MCF 10A (cell line): Measurements from ENCODE around the gene ZNF792. TPM values are rescaled to one million over a fixed set of nuclear protein-coding genes. Genes with fewer than 3 reads are reported as not detected.

ENCODE experiments used
- BruUV-seq: library from RNA; stranded (reverse); fragments of 400-500 nt; replicated peaks from 2 replicates; lab custom pipeline; 2021; lab: Mats Ljungman, UMichigan
- CTCF ChIA-PET: fragments of 300-600 bp; sonication (Branson Sonifier 250); formaldehyde crosslinking; extraction: SDS; loops from one replicate; lab custom pipeline; 2021; ENCODE audit warnings: antibody characterized with exemption, inconsistent platforms; lab: Yijun Ruan, JAX
- POLR2A ChIA-PET: fragments of 300-600, 350-650 bp; sonication (Branson Sonifier 250); formaldehyde crosslinking; extraction: SDS; loops from one replicate; lab custom pipeline; 2020; ENCODE audit warnings: antibody characterized with exemption, inconsistent platforms; lab: Yijun Ruan, JAX
- DNase-seq: peaks from one replicate; pipeline ENCODE4 v3.0.0-alpha.2; 2018; ENCODE audit not compliant: unreplicated experiment
- H3K27ac Mint-ChIP-seq: one replicate; pipeline ENCODE4 v1.8.0; 2022; ENCODE audit warnings: mild to moderate bottlenecking, low read depth, mixed read lengths; ENCODE audit not compliant: unreplicated experiment
- H3K27me3 Mint-ChIP-seq: one replicate; pipeline ENCODE4 v1.8.0; 2022; ENCODE audit warnings: mixed read lengths; ENCODE audit not compliant: insufficient read depth, unreplicated experiment
- H3K36me3 Mint-ChIP-seq: one replicate; pipeline ENCODE4 v1.8.0; 2022; ENCODE audit warnings: mild to moderate bottlenecking, moderate library complexity, mixed read lengths; ENCODE audit not compliant: insufficient read depth, unreplicated experiment
- H3K4me1 Mint-ChIP-seq: one replicate; pipeline ENCODE4 v1.8.0; 2022; ENCODE audit warnings: mixed read lengths; ENCODE audit not compliant: insufficient read depth, unreplicated experiment
- H3K4me3 Mint-ChIP-seq: one replicate; pipeline ENCODE4 v1.8.0; 2022; ENCODE audit warnings: mild to moderate bottlenecking, moderate library complexity, mixed read lengths; ENCODE audit not compliant: unreplicated experiment
- H3K9me3 Mint-ChIP-seq: one replicate; pipeline ENCODE4 v1.8.0; 2022; ENCODE audit warnings: mixed read lengths; ENCODE audit not compliant: unreplicated experiment
- CTCF ChIP-seq: fragments of 200-600 bp; IDR thresholded peaks from one replicate; pipeline ENCODE4 v1.8.0; 2022; ENCODE audit warnings: antibody characterized with exemption, mild to moderate bottlenecking; ENCODE audit not compliant: unreplicated experiment
- intact Hi-C: fragments of 100-400 bp; cut with micrococcal nuclease; formaldehyde crosslinking; loops from 2 replicates; pipeline ENCODE4 v1.14.1; 2022
- total RNA-seq: library from RNA; stranded (reverse); gene quantifications from 2 replicates; pipeline ENCODE4 v1.2.3, GENCODE V29; 2022

Gene ZNF792
- total RNA-seq, 1 experiment from 2014 or later = 0.40 TPM

- no peak for DNase-seq
- no TSS peak for BruUV-seq
- H3K9me3 Mint-ChIP-seq = peaks cover 19% of the 10 kb centered on the region
- H3K36me3 Mint-ChIP-seq = peaks cover 15% of the 10 kb centered on the region
- H3K27me3 Mint-ChIP-seq = no peaks in the 10 kb centered on the region
- no peak for TF ChIP-seq CTCF
- no peak overlapping the region for H3K4me3 Mint-ChIP-seq
- intact Hi-C loops = no loop called here
- H3K4me1 Mint-ChIP-seq = peaks cover 18% of the 10 kb centered on the region
- ChIA-PET CTCF (interaction anchor here (0.6 to 1.3 kb wide), 3 partner anchors 8 to 12 kb away, joined by 3 to 5 read pairs (median 3); no protein-coding TSS in a partner anchor), POLR2A (no interaction called here)
- H3K27ac Mint-ChIP-seq = no peak overlapping the region
Observed at GRCh38 chr19:34960940-34961679, 2.9 kb downstream of the ZNF792 start.

GRCh38 chr19:34960103-34960805 is 3.8 kb downstream of the ZNF792 start:
- no peak overlapping the region for H3K27ac Mint-ChIP-seq
- POLR2A ChIA-PET = interaction anchor here (0.5 kb wide), 1 partner anchor 1878 kb away, joined by 3 read pairs; no protein-coding TSS in a partner anchor
- H3K27me3 Mint-ChIP-seq = no peaks in the 10 kb centered on the region
- no peak for TF ChIP-seq CTCF
- peaks cover 26% of the 10 kb centered on the region for H3K9me3 Mint-ChIP-seq
- intact Hi-C loops = no loop called here
- no peak overlapping the region for H3K4me3 Mint-ChIP-seq
- peaks cover 18% of the 10 kb centered on the region for H3K4me1 Mint-ChIP-seq
- no TSS peak for BruUV-seq
- peaks cover 21% of the 10 kb centered on the region for H3K36me3 Mint-ChIP-seq
- DNase-seq = no peak
- CTCF ChIA-PET = interaction anchor here (0.7 to 1.3 kb wide), 3 partner anchors 9 to 18 kb away, joined by 3 to 5 read pairs (median 3); no protein-coding TSS in a partner anchor

GRCh38 chr19:34959021-34959420 is 5.0 kb downstream of the ZNF792 start:
- CTCF ChIA-PET = no interaction called here
- no peak for TF ChIP-seq CTCF
- peaks cover 18% of the 10 kb centered on the region for H3K4me1 Mint-ChIP-seq
- H3K36me3 Mint-ChIP-seq = peaks cover 21% of the 10 kb centered on the region
- H3K27me3 Mint-ChIP-seq = no peaks in the 10 kb centered on the region
- intact Hi-C loops = no loop called here
- no peak overlapping the region for H3K27ac Mint-ChIP-seq
- no peak overlapping the region for H3K4me3 Mint-ChIP-seq
- POLR2A ChIA-PET = no interaction called here
- no TSS peak for BruUV-seq
- no peak for DNase-seq
- H3K9me3 Mint-ChIP-seq = peaks cover 31% of the 10 kb centered on the region
